NCI-H1694 (cell line): ENCODE data around the gene MAGI1.

Source experiments
- DNase-seq: peaks from one replicate; lab custom pipeline; 2025; lab: John Stamatoyannopoulos, UW

The MAGI1 gene

GRCh38 chr3:66014056-66014455 lies 24.7 kb downstream of the MAGI1 start:
- DNase-seq = no peak

DNA sequence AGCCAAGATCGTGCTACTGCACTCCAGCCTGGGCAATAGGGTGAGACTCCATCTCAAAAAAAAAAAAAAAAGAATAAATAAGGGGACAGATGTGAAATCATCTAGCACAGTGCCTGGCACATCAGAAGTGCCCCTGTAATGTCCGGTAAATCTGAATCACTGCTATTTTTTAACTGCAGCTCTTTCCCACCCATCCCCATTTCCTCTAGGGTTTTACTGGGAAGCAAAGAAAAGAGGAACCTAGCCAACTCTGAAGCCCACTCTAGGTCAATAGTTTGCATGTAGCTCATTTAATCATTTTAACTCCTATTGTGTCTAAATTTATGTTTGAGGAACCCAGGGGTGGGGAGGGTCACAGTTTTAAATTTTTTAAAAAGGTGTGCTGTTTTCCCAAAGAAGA lies 26.0 kb downstream of the MAGI1 start:
- DNase-seq = no peak

- DNase-seq = no peak
These were observed 27.7 kb downstream of the MAGI1 start for GRCh38 chr3:66010739-66011655.

- no peak for DNase-seq
These were observed 28.4 kb downstream of the MAGI1 start for GRCh38 chr3:66010348-66010738.

- DNase-seq = no peak
These were observed 34.5 kb downstream of the MAGI1 start for GRCh38 chr3:66004244-66004643.

- DNase-seq = no peak
These were observed 37.1 kb downstream of the MAGI1 start for GRCh38 chr3:66001626-66002025.

DNA sequence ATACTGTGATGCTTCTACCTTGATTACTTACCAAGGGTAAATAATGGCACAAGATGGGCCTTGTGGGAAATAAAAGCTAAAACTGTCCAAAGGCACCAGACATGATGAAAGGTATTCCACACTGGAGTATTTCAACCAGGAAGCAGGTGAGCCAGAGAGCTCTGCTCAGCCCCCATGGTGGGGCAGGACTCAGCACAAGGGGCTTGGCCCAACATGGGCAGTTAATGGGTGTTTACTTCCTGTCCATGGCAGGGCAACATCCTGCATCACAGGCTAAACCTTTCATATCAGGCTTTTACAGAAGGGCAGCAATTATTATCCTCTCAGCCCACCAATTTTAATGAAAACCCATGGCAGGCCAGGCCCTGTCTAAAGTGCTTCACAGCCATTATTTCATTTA lies 38.2 kb downstream of the MAGI1 start:
- no peak for DNase-seq

DNA sequence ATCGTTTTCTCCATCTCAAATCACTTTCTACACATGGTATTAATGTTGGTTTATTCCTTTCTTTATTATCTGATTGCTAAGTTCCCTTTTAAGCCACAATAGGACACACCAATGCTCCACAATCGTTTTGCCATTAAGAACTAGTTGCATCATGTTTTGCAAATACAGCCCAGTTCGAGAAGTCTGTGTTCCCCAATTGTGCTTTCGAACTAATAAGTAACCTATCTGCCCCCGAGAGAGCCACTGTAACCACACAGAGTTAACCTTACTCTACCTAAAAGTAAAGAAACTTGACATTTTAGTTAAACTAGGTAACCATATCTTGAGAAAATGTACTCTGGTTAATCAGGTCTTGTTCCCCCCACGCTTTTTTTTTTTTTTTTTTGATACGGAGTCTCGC lies 39.1 kb downstream of the MAGI1 start:
- DNase-seq = no peak

- no peak for DNase-seq
These were observed 42.1 kb downstream of the MAGI1 start for GRCh38 chr3:65996589-65996988.

DNA sequence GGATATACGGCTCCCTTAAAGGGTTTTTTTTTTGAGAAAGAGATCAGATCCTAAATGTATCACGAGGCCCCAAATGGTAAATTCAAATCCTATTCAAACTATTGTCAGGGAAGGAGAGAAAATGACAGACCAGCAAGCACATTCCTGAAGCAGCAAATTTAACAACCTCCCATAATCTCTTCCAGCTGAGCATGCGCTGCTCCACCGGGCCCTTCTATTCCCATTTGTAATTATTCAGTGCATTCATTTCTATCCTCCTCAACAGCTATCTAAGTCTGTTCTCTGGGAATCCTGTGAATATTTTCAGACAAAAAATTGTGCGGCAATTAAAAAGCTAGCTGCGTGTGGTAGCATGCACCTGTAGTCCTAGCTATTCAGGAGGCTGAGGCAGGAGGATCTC lies 43.2 kb downstream of the MAGI1 start:
- no peak for DNase-seq

DNA sequence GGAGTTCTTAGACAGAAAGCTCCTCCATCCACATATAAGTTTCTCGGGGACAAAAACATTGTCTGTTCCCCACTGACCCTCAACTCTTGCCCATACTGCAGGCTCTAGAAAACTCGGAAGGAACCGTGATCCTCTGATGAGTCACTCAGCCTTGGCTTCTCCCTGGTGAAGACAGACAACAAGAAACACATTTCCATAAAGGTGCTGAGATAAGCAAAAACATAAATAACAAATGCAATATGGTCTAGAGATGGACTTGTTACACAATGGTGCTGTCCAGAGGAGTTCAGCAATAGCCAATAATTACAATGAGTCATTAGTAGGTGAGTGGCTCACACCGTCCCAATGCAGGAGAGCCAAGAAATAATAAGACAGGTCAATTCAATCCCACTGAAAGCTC lies 43.7 kb downstream of the MAGI1 start:
- DNase-seq = no peak

GRCh38 chr3:65993134-65993900 lies 45.4 kb downstream of the MAGI1 start:
- no peak for DNase-seq

- DNase-seq = no peak
These were observed 46.6 kb downstream of the MAGI1 start for GRCh38 chr3:65992106-65992505.

DNA sequence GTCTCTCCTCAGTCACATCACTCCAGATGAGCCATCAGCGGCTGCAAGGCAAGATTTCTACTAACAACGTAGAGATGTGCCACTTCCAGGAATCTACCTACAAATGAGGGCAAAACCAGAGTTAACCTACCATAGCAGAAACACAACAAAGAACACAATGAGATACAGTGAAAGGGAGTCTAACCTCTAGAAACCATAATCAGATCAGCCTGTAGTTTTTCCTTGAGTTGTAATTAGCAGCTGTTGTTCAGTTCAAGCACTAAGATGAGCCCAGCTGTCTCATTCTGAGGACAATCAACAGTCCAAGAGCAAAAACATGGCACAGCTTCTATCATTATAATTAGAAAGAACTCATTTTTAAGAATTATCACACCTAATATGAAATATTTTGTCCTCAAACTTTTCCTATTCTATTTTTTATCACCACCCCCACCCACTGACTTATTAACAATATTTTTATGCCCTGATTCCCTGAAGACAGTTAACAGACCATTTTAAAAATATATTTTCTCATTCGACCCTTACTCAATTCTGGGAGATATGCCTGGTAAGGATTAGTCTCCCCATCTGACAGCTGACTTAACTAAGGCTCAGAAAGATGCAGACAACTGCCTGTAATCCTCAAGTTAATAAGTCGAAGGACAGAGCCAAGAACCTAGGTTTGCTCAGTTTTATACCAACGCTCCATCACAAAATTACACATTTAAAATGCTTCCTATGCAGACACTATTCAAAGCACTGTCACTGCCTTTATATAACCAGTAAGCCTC lies 50.1 kb downstream of the MAGI1 start:
- DNase-seq = no peak

GRCh38 chr3:65986285-65986684 lies 52.4 kb downstream of the MAGI1 start:
- DNase-seq = no peak

GRCh38 chr3:65984975-65985374 lies 53.7 kb downstream of the MAGI1 start:
- DNase-seq = no peak

DNA sequence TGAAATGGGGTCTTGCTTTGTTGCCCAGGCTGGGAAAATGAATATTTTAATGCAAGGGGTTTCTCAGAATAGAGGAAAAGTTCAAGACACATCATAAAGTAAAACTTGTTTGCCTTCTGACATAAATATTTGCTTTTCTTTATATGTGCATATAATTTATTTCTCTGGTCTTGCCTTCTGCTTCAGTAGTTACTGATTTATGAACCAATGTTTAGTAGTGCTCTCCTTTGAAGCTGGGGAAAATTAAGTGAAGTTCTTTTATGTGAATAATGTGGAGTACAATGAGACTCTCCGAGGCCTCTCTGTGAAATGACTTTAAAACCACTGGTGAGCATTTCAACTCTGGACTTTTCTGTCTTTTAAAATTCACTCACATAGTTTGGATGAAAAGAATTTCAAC lies 55.6 kb downstream of the MAGI1 start:
- no peak for DNase-seq

GRCh38 chr3:65979731-65980130 lies 59.0 kb downstream of the MAGI1 start:
- no peak for DNase-seq

DNA sequence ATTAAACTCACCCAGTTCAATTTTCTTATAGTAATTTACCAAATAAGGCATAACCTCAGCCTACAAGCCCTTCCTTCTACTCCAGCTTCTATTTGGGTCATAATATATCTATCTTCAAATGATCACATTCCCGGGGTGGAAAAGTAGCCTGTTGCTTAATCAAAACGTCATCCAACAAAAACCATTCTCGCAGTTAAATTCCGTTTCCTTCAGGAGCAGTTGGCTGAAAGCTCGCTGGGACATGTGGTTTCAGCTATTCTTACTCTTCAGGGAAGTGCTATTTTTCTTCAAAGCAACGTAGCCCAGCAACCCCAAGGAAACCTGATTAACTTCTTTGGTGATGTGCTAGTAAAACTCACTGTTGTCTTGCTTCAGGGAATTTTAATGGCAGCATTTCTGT lies 59.6 kb downstream of the MAGI1 start:
- DNase-seq = no peak

DNA sequence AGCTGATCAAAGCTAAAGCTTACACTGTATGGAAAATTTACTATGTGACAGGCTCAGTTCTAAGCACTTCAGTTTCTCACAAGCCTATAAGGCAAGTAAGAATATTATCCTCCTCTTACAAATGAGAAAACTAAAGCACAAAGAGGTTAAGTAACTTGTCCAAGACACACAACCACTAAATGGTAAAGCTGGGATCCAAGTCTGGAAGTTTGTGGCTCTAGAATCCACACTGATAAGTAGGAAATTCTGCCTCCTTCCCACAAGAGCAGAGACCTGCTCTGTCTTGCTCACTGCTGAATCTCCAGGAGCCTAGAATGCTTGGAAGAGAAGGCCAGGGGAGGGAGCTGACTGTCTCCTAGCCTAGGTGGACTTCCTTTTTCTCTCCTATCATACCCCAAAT lies 60.6 kb downstream of the MAGI1 start:
- no peak for DNase-seq

GRCh38 chr3:65975032-65975431 lies 63.7 kb downstream of the MAGI1 start:
- no peak for DNase-seq

DNA sequence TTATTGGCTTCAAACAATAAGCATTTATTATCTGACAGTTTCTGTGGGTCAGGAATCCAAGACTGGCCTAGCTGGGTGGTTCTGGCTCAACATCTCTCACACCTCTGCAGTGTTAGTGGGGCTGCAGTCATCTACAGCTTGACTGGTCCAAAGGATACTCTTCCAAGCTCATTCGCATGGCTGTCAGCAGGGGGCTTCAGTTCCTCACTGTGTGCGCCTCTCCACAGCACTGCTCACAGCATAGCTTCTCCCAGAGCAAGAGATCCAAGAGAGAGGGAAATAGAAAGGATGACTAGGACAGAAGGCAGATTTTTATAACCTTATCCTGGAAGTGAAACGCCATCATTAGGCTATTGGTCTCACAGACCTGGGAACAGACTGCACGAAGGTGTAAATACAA lies 64.2 kb downstream of the MAGI1 start:
- DNase-seq = no peak

GRCh38 chr3:65972765-65973164 lies 66.0 kb downstream of the MAGI1 start:
- no peak for DNase-seq
